ENCODE data around the gene SORCS1. TPM values are rescaled to one million over a fixed set of nuclear protein-coding genes. Genes with fewer than 3 reads are reported as not detected.

Gene SORCS1
- total and polyA plus RNA-seq, 2 donors from 2014 or later: 0.76 to 2.4 TPM

- Histone ChIP-seq H3K36me3 (ENCODE audit: control insufficient read depth in 2 of 3, insufficient read depth in 3 of 3, low read length in 3 of 3) (no peaks in the 10 kb centered on the region), H3K4me1 (ENCODE audit: control insufficient read depth in 2 of 3, insufficient read depth in 2 of 3, low read depth in 1 of 3, low read length in 3 of 3) (no peaks in the 10 kb centered on the region), H3K27me3 (ENCODE audit: control insufficient read depth, insufficient read depth, low read length) (no peaks in the 10 kb centered on the region), H3K9ac (ENCODE audit: low read length in 3 of 3) (no peak overlapping the region), H3K9me3 (ENCODE audit: control insufficient read depth in 2 of 3, insufficient read depth in 1 of 3, low read length in 3 of 3) (no peaks in the 10 kb centered on the region), H3K4me3 (ENCODE audit: low read length in 3 of 3) (no peak overlapping the region), H3K27ac (ENCODE audit: low read depth in 2 of 2, low read length in 2 of 2) (no peak overlapping the region)
- intact Hi-C loops (cut with DNase I): no loop called here
- TF ChIP-seq CTCF (IDR thresholded peaks at IDR 0.05; ENCODE audit: borderline replicate concordance, extremely low read depth, insufficient read depth): no peak
- DNase-seq (no peak), FAIRE-seq (no peak)
Observed at GRCh38 chr10:107067843-107068242, 96.7 kb downstream of the SORCS1 start.

- H3K27me3 ChIP-seq (ENCODE audit: control insufficient read depth, insufficient read depth, low read length): no peaks in the 10 kb centered on the region
- H3K9me3 ChIP-seq (ENCODE audit: control insufficient read depth in 2 of 3, insufficient read depth in 1 of 3, low read length in 3 of 3): no peaks in the 10 kb centered on the region
- H3K27ac ChIP-seq (ENCODE audit: low read depth in 2 of 2, low read length in 2 of 2): no peak overlapping the region
- H3K4me1 ChIP-seq (ENCODE audit: control insufficient read depth in 2 of 3, insufficient read depth in 2 of 3, low read depth in 1 of 3, low read length in 3 of 3): no peaks in the 10 kb centered on the region
- DNase-seq (no peak), FAIRE-seq (no peak)
- H3K9ac ChIP-seq (ENCODE audit: low read length in 3 of 3): no peak overlapping the region
- H3K4me3 ChIP-seq (ENCODE audit: low read length in 3 of 3): no peak overlapping the region
- H3K36me3 ChIP-seq (ENCODE audit: control insufficient read depth in 2 of 3, insufficient read depth in 3 of 3, low read length in 3 of 3): no peaks in the 10 kb centered on the region
- intact Hi-C loops (cut with DNase I): no loop called here
- no peak for TF ChIP-seq CTCF (IDR thresholded peaks at IDR 0.05; ENCODE audit: borderline replicate concordance, extremely low read depth, insufficient read depth)
Observed at GRCh38 chr10:107064075-107064474, 100.4 kb downstream of the SORCS1 start.

GRCh38 chr10:107059872-107060271, 104.6 kb downstream of the SORCS1 start:
- no peak overlapping the region for H3K4me3 ChIP-seq (ENCODE audit: low read length in 3 of 3)
- intact Hi-C loops (cut with DNase I): no loop called here
- no peaks in the 10 kb centered on the region for H3K27me3 ChIP-seq (ENCODE audit: control insufficient read depth, insufficient read depth, low read length)
- DNase-seq (no peak), FAIRE-seq (no peak)
- TF ChIP-seq CTCF (IDR thresholded peaks at IDR 0.05; ENCODE audit: borderline replicate concordance, extremely low read depth, insufficient read depth): no peak
- H3K9me3 ChIP-seq (ENCODE audit: control insufficient read depth in 2 of 3, insufficient read depth in 1 of 3, low read length in 3 of 3): no peaks in the 10 kb centered on the region
- no peak overlapping the region for H3K27ac ChIP-seq (ENCODE audit: low read depth in 2 of 2, low read length in 2 of 2)
- H3K36me3 ChIP-seq (ENCODE audit: control insufficient read depth in 2 of 3, insufficient read depth in 3 of 3, low read length in 3 of 3): no peaks in the 10 kb centered on the region
- H3K9ac ChIP-seq (ENCODE audit: low read length in 3 of 3): no peak overlapping the region
- peaks cover 0 to 9% (median 0%) of the 10 kb centered on the region in 3 donors for H3K4me1 ChIP-seq (ENCODE audit: control insufficient read depth in 2 of 3, insufficient read depth in 2 of 3, low read depth in 1 of 3, low read length in 3 of 3)
